ENCODE measurements around the gene COX17.
"Not testable (repeated sequence)": the region's sequence is repeated elsewhere in the genome, so short reads cannot be mapped to it uniquely, and the experiment has no call there.

COX17 gene, protein sequence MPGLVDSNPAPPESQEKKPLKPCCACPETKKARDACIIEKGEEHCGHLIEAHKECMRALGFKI

DNA sequence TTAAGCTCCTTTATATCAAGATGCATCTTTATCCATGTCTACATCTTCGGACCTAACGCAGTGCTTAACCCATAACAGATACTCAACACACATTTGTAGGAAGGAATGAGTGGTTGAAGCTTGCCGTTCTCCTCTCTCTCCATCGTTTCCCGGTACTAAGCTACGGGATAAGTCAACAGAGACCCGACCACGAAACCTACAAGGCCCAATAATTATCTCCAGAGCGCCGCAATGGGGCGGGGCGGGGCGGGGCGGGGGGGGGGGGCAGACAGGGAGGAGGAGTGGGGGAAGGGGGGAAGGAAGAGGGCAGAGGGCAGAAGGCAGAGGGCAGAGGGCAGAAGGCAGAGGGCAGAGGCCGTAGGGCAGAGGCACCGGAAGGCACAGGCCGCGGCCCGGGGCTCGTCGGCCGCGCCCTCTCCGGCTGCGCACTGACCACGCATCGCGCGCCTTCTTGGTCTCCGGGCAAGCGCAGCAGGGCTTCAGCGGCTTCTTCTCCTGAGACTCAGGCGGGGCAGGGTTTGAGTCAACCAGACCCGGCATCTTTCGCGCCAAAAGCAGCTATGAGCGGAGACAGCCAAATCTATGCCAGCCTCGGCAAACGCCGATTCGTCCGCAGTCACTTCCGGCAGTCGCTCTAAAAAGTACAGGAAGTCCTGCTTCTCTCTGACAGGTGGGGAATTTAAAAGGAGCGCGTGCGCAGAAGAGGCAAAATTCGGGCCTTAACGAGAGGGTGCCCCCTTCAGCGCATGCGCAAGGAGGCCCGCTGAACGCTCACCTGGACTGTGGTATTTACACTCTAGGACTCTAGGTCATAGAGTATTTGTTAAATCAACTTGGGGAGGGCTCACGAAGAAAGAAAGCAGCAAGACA, at the start of gene COX17:
Gene COX17 (minus strand): TSS at position 636 of the 870 bp plus-strand sequence. CDS start 96 bp downstream, at position 540.
- in situ Hi-C loops (cut with HindIII; ENCODE audit: low sequenced_read_pairs), result no loop called here

DNA sequence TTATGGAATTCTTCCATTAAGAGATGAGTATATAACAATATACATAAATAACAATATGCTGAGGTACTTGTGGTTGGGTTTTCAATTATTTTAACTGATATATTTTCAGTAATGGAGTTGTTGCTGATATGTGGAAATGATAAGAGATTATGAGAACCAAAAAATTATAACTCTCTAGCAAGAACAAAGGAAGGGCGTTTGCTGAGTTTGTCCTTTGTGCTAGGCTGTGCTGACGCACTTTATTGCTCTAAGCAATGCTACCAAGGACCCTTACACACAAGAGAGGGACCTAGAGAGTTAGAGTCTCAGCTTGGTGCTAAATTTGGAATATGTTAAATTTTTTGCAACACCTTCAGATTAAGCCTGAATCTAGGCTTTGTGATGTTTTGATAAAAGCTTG, 49.7 kb upstream of the COX17 start:
- in situ Hi-C loops (cut with HindIII; ENCODE audit: low sequenced_read_pairs), result no loop called here

DNA sequence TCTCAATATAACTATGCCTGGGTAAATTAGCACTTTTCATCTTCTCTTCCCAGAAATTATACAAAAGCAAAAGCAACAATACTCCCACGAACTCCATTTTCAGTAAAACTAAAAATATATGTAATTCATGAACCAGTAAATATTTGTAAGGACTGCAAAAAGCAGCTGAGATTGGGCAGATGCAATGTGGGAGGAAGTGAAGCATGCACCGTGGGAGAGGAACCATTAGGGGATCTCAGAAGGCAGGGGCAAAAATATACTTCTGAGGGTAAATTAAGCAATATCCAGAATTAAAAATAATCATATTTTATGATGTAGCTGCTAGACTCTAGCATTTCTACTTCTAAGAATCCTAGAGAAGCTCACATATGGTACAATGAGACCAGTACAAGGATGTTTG, 45.8 kb upstream of the COX17 start:
- in situ Hi-C loops (cut with HindIII; ENCODE audit: low sequenced_read_pairs), result no loop called here

DNA sequence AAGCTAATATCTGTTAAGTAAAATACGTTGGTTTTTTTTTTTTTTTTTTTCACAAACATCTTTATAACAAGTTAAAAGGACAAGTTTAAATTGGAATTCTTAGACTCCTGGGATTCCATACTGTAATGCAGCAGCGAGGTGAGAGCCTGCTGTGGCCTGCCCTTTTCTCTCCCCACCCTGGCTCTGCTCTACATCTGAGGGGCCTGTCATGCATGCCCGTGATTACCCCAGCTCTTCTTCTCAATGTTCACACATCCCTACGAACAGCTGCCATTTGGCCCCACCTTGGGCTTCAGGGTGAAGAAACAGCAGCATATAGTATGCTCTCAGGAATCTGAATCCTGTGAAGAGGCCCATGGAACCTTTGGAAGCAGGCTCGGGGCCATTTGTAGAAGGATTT, 40.3 kb upstream of the COX17 start:
- in situ Hi-C loops (cut with HindIII; ENCODE audit: low sequenced_read_pairs), result no loop called here

DNA sequence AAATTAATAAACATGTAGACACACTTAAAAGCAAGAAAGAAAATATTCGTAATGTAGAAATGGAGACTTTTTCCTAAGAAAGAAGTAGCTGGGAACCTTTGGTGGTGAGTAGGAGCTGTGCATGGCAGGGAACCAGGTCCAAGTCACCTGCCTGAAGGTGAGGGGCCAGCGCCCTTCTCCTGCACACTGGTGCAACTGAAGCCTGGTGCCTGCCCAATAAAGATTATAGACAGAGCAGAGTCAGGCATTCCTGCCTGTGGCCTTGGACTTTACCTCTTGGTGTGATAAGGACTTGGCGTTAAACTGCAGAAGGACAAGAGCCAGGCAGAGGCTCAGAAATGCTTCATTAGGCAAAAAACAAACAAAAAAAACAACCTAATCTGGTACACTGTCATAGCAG, 39.8 kb upstream of the COX17 start:
- in situ Hi-C loops (cut with HindIII; ENCODE audit: low sequenced_read_pairs), result no loop called here

DNA sequence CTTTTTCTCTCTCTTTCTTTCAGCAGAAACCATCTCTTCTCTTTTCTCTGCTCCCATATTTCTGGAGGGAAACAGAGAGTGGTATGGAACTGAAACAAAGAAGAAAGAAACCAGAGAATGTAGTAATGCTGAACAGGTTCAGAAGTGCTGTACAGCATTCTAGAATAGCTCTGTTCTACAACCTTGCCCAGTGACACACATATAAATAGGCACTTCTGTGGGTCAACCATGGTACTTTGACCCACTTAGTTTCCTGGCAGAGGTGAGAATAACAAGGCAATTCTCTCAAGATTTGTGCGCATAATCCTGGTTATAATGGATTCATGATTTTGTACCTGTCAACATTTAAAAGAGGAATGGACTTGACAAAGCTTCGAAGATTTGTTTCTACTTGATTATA, 37.9 kb upstream of the COX17 start:
- in situ Hi-C loops (cut with HindIII; ENCODE audit: low sequenced_read_pairs), result no loop called here

DNA sequence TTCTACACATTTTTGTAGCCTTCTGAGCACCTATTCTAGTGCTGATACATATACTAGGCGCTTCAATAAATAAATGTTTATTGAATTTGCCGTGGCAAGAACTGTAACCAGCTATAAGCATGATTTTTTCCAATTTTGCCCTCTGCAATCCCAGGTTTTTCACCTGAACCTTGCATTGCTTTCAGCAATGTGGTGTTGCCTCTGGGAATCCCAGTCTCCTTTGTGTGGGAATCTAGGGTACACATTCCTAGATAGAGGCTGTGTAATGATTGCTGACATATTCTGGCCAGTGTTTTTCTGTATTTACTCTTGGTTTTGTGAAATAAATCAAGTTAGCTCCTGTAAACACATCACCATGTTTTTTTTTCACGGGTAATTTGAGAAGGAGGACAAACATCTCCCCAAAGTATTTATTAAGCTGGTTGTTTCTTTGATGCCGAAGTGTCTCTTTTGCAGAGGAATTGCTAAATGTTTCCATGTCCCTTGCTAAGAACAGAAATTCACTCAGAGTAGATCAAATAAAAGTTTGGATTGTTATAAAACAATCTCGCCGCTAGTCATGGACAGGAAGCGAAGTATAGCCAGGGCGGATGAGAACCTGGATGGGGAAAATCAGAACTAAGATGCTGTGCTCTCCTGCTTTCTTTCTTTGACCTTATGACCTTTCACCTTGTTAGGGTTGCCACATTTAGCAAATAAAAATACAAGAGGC, 26.8 kb upstream of the COX17 start:
- in situ Hi-C loops (cut with HindIII; ENCODE audit: low sequenced_read_pairs), result no loop called here

DNA sequence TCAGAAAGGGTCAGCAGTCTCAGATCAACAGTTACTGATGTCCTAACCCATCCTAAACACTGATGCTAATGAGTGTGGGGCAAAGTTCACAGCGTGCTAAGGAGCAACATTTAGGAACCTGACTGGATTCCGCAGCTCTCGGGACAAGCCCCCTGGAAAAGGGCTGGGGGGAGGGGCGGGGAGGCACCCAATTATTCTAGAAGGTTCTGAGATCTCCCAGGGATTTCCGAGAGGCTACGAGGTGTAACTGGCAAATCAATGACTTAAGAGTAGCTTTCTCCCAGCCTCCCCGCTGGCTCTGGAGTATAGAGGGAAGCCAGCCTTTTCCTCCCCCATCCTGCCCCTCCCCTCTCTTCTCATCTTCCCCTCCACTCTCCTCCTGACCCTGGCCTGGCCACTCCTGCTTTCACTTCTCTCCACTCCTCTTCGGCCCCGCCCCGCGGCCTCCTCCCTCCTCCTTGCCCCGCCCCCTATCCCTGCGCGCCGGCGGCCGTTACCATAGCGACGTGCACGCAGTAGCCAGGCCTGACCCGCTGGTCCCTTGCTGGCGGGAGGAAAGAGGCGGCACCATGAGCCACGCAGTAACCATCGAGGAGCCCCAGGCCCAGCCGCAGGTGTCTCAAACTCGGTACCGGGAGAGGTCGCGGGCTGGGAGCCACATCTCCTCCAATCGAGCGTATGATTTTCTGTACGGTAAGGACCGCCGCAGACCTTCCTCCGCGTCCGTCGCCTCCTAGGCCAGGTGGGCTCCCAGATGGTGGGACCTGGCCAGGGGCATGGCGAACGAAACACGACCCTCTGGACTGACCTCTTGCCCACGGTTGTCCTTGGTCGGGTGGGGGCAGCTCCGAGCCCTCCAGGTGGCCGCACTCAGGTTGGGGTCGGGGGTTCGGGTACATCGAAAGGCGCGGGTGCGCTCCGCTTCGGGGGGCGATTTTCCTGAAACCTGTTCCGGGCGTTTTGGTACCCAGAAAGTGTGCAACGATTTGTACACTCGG, 25.6 kb upstream of the COX17 start, which contains the start of gene CFAP91:
Gene CFAP91 (plus strand): TSS at position 493 of the 998 bp plus-strand sequence. CDS start 77 bp downstream, at position 570.
- in situ Hi-C loops (cut with HindIII; ENCODE audit: low sequenced_read_pairs), result no loop called here

DNA sequence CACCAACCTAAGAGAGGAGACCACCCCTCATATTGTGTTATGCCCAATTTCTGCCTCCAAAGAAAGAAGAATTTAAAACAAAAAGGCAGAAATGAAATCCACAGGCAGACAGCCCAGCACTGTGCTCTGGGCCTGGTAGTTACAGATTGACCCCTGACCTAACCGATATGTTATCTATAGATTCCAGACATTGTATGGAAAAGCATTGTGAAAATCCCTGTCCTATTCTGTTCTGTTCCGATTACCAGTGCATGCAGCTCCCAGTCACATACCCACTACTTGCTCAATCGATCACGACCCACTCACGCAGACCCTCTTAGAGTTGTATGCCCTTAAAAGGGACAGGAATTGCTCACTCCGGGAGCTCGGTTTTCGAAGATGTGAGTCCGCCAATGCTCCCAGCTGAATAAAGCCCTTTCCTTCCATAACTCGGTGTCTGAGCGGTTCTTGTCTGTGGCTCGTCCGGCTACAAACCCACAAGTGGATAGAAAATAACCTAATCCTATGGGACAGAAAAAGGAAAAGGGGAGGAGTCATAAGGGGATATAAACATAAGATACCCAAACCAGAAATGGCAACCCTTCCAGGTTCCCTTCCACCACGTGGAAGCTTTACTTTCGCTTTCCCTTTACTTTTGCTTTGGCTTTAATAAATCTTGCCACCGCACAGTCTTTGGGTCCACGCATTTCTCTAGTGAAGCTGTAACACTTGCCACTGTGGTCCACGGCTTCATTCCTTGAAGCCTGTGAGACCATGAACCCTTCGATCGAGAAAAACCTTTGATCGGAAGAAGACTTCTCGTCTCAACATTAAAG, 23.9 kb upstream of the COX17 start:
- in situ Hi-C loops (cut with HindIII; ENCODE audit: low sequenced_read_pairs), result no loop called here

DNA sequence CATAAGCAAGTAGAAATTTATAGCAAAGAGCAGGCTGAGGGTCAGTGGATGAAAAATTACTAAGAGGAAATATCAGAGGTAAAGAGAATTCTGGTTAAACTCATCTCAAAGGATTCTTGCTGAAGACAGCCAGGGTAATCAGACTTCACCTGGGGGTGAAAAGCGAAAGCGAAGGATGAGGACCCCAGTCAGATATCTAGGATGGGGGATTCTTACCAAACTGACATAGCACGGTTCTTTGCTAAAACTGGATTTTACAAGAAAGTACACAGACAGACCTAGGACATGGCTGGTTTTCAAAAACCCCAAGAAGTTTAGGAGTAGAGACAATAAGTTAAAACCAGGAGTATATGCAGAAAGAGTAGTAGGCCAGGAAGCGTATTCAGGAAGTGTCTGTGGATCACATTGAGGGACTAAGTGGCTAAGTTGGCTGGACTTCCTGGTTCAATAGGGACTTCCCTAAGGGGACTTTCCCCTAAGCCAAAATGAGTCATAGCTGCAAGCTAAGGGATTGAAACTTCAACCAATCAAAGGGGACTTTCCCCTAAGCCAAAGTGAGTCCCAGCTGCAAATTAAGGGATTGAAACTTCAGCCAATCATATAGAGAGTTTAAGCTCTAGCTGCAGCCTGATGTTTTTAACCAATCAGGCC, 23.2 kb upstream of the COX17 start:
- in situ Hi-C loops (cut with HindIII; ENCODE audit: low sequenced_read_pairs), result no loop called here

DNA sequence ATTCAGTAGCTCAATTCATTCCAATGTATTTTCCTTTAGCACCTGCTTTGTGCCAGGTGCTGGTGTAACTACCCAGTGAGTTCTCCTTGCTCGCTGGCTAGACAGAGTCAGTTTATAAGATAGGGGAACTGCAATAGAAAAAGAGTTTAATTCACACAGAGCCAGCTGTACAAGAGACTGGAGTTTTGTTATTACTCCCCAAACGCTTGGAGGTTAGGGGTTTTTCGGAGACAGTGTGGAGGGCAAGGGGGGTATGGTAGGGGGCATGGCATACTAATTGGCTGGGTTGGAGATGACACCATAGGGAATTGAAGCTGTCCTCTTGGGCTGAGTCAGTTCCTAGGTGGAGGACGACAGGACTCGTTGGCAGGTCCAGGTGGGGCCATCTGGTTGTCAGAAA, 20.2 kb upstream of the COX17 start:
- in situ Hi-C loops (cut with HindIII; ENCODE audit: low sequenced_read_pairs), result no loop called here

DNA sequence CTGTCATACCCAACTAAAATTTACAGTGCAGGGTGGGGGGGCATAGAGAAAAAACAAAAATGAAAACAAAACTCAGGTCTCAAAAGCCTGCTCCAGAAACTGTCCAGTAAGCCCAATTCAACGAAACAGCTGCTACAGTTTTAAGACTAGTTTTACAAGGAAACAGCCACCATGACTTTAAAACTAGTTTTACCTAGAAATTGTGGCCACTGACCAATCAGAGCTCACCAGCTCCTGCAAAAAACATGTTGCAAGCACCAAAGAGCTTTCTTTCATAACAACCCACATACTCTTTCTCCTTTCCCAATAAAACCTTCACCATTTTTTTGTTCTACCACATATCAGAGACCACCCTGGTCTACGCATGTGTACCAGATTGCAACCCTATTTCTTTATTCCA, 18.3 kb upstream of the COX17 start:
- in situ Hi-C loops (cut with HindIII; ENCODE audit: low sequenced_read_pairs), result no loop called here

DNA sequence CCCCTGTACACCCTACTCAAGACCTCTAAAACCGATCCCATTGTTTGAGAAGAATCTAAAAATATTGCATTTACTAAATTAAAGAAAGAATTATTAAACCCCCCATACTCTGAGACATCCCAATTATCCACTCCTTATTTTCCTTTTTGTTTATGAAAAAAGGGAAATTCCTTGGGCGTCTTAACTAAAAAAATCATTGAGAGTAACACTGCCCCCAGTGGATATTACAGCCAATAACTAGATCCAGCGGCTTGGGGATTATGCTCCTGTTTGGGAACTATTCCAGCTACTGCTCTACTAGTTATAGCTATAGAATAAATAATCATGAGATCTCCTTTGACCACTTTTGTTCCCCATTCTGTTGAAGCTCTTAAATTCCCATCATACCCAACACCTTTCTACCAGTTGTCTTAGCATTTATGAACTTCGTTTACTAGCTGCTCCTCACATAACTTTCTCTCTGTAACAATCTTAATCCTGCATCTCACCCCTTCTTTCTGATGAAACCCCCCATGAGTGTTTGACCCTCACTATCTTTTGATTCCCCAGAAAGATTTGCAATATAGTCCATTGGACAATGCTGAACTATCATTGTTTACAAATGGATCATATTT, 12.9 kb upstream of the COX17 start:
- in situ Hi-C loops (cut with HindIII; ENCODE audit: low sequenced_read_pairs), result no loop called here

DNA sequence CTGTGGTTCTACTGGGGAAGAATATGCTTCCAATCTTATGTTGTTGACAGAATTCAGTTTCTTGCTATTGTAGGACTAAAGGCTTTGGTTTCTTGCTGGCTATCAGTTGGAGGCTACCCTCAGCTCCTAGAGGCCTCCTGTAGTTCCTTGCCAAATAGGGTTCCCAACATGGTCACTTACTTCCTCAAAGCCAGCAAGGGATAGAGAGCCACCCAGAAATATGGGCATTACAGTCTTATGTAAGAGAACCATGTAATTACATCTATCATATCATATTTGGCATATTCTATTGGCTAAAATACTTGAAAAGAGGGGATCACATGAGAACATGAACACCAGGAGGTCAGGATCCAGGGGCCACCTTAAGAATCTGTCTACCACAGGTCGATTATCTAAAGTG, 6.2 kb upstream of the COX17 start:
- in situ Hi-C loops (cut with HindIII; ENCODE audit: low sequenced_read_pairs), result no loop called here

DNA sequence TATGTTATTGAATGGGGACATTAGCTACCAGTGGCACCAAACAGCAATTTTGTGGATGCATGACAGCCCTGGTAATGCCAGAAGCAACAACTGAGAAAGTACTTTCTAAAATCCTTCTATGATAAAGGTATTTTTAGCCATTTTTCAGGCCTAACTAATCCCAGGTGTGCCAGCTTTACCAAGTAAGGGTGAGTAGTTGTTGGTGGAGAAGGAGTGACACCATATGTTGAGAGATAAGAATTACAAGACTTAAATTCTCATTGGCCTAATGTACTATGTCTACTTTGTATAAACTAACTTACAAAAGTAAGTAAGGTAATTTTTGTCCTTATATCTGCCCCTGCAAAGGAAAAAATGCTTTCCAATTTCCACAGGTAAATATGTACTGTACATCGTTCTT, 4.1 kb upstream of the COX17 start:
- in situ Hi-C loops (cut with HindIII; ENCODE audit: low sequenced_read_pairs), result no loop called here

DNA sequence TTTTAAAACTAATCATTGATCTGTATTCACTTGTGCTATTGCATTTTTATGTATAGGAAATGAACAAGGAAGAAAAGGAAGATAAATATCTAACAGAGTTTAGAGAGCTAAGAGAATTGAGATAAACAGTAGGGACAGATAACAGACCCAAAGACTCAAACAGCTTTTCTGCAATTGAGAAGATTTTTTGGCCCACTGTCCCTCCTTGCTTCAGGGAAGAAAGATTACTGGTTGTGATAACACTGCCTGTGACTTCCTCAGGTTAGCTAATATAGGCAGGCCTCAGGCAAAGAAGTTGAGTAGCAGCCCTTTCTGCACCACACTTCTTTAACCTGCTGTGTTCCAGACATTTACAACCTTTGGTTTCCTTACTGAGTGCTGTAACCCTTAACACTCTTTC, 2.7 kb upstream of the COX17 start:
- in situ Hi-C loops (cut with HindIII; ENCODE audit: low sequenced_read_pairs), result no loop called here

DNA sequence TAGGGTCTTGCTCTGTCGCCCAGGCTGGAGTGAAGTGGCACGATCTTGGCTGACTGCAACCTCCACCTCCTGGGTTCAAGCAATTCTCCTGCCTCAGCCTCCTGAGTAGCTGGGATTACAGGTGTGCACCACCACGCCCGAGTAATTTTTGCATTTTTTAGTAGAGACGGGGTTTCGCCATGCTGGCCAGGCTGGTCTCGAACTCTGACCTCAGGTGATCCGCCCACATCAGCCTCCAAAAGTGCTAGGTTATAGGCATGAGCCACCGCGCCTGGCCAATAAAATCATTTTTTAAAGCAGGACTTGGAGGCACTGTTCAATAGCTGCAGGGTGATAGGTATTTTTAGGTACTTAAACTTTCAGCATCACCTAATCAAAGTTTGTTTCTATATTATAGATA, 1.0 kb upstream of the COX17 start:
- in situ Hi-C loops (cut with HindIII; ENCODE audit: low sequenced_read_pairs), result not testable (repeated sequence)

DNA sequence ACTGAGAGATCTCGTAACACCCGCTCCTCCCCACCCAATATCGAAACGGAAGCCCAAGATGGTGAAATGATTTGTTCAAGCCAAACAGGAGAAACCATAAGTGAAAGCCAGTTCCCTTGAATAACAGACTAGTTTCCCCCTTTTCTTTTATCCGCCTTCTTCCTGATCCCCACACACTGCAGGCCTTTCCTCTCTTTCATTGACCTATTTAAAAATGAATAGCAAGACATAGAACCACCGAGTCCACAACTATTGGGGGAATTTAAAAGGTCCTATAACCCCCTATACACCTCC, 382 bp upstream of the COX17 start:
- in situ Hi-C loops (cut with HindIII; ENCODE audit: low sequenced_read_pairs), result no loop called here

DNA sequence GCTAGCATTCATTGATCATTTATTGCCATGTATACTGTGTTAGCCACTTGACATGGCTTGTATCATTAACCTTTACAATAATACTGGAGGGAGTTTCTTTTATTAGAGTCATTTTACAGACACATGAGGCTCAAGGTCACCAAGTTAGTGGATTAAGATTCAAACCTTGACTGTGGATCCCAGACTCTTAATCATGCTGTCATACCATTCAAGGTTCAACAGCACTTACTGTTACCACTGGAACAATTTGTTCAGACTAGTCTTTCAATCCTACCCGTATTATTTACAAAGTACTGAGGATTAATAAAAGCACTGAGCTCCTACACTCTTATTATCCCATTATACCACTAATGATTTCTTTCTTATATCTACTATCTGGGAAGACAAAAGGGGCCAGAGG, 1.2 kb downstream of the COX17 start:
- in situ Hi-C loops (cut with HindIII; ENCODE audit: low sequenced_read_pairs), result no loop called here
